OCI-LY3 (cell line): ENCODE data around the gene LRRC56.

ENCODE experiments used
- EZH2phosphoT487 ChIP-seq: fragments of 200-600 bp; shearing (Covaris generic); IDR thresholded peaks from 2 replicates; pipeline ENCODE4 v1.6.1; 2018; ENCODE audit warnings: antibody characterized with exemption, mixed run types, low read depth
- TF ChIP-seq, protein P1 (sequence below): fragments of 200-600, 300-600 bp; sonication (generic); IDR thresholded peaks from 2 replicates; pipeline ENCODE4 v1.5.1; 2014; ENCODE audit warnings: antibody characterized with exemption, low read length, low read depth

DNA sequence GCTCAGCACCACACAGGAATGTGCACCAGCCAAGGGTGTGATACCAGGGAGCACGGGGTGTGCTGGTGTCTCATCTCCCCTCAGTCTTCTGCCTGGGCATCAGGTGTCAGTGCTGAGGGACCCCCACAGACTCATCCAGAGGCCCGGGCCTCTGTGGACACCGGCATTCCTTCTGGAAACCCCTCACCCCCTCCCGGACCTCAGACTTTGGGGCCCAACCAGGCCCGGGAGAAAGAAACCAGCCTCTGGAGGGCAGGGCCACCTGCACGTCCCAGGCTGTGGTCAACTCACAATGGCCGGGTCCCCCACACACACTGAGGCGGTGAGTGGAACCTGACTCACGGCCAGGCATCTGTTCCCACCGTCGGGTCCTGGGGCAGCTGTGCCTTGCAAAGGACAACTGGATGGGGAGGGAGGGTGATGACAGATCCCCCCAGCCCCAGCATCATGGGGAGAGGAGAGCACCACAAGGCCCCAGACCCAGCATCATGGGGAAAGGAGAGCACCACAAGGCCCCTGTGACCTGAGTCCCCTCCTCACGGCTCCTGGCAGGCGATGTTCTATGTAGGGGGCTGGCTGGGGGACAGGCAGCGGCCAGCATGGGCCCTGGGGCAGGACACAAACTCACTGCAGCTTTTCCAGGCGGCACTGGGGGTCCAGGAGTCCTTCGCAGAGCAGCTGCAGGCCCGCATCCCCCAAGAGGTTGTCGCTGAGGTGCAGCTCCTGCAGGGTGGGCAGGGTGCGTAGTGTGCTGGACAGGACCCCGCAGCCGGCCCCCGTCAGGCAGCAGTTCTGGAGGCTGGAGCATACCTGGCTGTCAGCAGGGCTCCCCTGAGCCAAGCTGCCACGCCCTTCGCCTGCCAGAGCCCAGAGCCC, 37.9 kb upstream of the LRRC56 start:
- TF ChIP-seq, protein P1, sequence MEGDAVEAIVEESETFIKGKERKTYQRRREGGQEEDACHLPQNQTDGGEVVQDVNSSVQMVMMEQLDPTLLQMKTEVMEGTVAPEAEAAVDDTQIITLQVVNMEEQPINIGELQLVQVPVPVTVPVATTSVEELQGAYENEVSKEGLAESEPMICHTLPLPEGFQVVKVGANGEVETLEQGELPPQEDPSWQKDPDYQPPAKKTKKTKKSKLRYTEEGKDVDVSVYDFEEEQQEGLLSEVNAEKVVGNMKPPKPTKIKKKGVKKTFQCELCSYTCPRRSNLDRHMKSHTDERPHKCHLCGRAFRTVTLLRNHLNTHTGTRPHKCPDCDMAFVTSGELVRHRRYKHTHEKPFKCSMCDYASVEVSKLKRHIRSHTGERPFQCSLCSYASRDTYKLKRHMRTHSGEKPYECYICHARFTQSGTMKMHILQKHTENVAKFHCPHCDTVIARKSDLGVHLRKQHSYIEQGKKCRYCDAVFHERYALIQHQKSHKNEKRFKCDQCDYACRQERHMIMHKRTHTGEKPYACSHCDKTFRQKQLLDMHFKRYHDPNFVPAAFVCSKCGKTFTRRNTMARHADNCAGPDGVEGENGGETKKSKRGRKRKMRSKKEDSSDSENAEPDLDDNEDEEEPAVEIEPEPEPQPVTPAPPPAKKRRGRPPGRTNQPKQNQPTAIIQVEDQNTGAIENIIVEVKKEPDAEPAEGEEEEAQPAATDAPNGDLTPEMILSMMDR: no peak
- TF ChIP-seq EZH2phosphoT487: no peak
